ENCODE data around the gene SPRR3.
"Not testable (repeated sequence)": the region's sequence is repeated elsewhere in the genome, so short reads cannot be mapped to it uniquely, and the experiment has no call there.

Gene SPRR3

GRCh38 chr1:152983743-152984142, 17.8 kb upstream of the SPRR3 start, which contains the start of gene SPRR1A:
SPRR1A (plus strand) TSS chr1:152984081; CDS start chr1:152985231, 1,150 bp downstream.
- no peak for DNase-seq

- no peak for DNase-seq
Measured at GRCh38 chr1:152986578-152986977, 15.0 kb upstream of the SPRR3 start.

- DNase-seq, result no peak
Measured at GRCh38 chr1:152993186-152993585, 8.4 kb upstream of the SPRR3 start.

GRCh38 chr1:152995842-152996241, 5.7 kb upstream of the SPRR3 start:
- DNase-seq, result no peak

- DNase-seq, result no peak
Measured at GRCh38 chr1:152996633-152997400, 4.7 kb upstream of the SPRR3 start.

- DNase-seq, result no peak
Measured at GRCh38 chr1:152997901-152998300, 3.6 kb upstream of the SPRR3 start.

- DNase-seq, result no peak
Measured at GRCh38 chr1:152998476-152998875, 3.1 kb upstream of the SPRR3 start.

- no peak for DNase-seq
Measured at GRCh38 chr1:152999818-153000217, 1.7 kb upstream of the SPRR3 start.

GRCh38 chr1:153000294-153000693, 1.3 kb upstream of the SPRR3 start:
- DNase-seq, result no peak

- DNase-seq, result not testable (repeated sequence)
Measured at GRCh38 chr1:153011235-153011758, 9.7 kb downstream of the SPRR3 start.

- not testable (repeated sequence) for DNase-seq
Measured at GRCh38 chr1:153021829-153022228, 20.3 kb downstream of the SPRR3 start.

- DNase-seq, result not testable (repeated sequence)
Measured at GRCh38 chr1:153022340-153022739, 20.8 kb downstream of the SPRR3 start.

GRCh38 chr1:153023109-153023508, 21.6 kb downstream of the SPRR3 start:
- DNase-seq, result no peak

GRCh38 chr1:153024413-153024812, 22.9 kb downstream of the SPRR3 start:
- DNase-seq, result no peak

GRCh38 chr1:153025797-153026196, 24.2 kb downstream of the SPRR3 start:
- no peak for DNase-seq

- no peak for DNase-seq
Measured at GRCh38 chr1:153028766-153029165, 27.2 kb downstream of the SPRR3 start.

GRCh38 chr1:153030895-153031294, 29.3 kb downstream of the SPRR3 start, which contains the start of gene SPRR1B:
SPRR1B (plus strand) TSS chr1:153031203; CDS start chr1:153032346, 1,143 bp downstream.
- DNase-seq, result no peak

- DNase-seq, result no peak
Measured at GRCh38 chr1:153032073-153032472, 30.5 kb downstream of the SPRR3 start.

GRCh38 chr1:153032677-153033308, 31.2 kb downstream of the SPRR3 start:
- no peak for DNase-seq

- no peak for DNase-seq
Measured at GRCh38 chr1:153035211-153035610, 33.7 kb downstream of the SPRR3 start.

GRCh38 chr1:153040950-153041631, 39.5 kb downstream of the SPRR3 start, which contains the start of gene SPRR2D:
SPRR2D (minus strand) TSS chr1:153041120; CDS start chr1:153040346, 774 bp downstream.
- no peak for DNase-seq

GRCh38 chr1:153049211-153049610, 47.7 kb downstream of the SPRR3 start:
- DNase-seq, result no peak
